ENCODE results near the gene SLF1. TPM values are rescaled to one million over a fixed set of nuclear protein-coding genes. Genes with fewer than 3 reads are reported as not detected.

The SLF1 gene
- total and polyA plus RNA-seq, 2 experiments from 2014 or later, result 36.3 to 43.8 TPM

- no peak overlapping the region for H3K27ac ChIP-seq (ENCODE audit: low read depth)
- ATAC-seq, result no peak
- no peak overlapping the region for H2AFZ ChIP-seq
- H3K36me3 ChIP-seq (ENCODE audit: insufficient read depth), result no peaks in the 10 kb centered on the region
- no peaks in the 10 kb centered on the region for H3K27me3 Mint-ChIP-seq (ENCODE audit: insufficient read depth, low read depth, poor library complexity)
- H3F3A ChIP-seq (replicated peaks; ENCODE audit: low read depth), result no peaks in the 10 kb centered on the region
- no peaks in the 10 kb centered on the region for H3K27me3 ChIP-seq (ENCODE audit: insufficient read depth)
- H3K79me2 ChIP-seq (replicated peaks; ENCODE audit: insufficient read depth), result peaks cover 7% of the 10 kb centered on the region; the same call in 1 of the 2 replicates
- no peak overlapping the region for H3K4me3 Mint-ChIP-seq
- H3K4me2 ChIP-seq, result no peak overlapping the region
- H3K9me2 ChIP-seq (ENCODE audit: insufficient read depth), result no peaks in the 10 kb centered on the region
- 0 out of 2 replicates have a peak, but pooled peaks cover 5% of the 10 kb centered on the region for H4K20me1 ChIP-seq (replicated peaks; ENCODE audit: insufficient read depth)
- no peaks in the 10 kb centered on the region for H3K4me1 Mint-ChIP-seq
- no peak overlapping the region for H3K4me3 ChIP-seq
- peaks cover 8% of the 10 kb centered on the region for H3K9me3 Mint-ChIP-seq
- TF ChIP-seq, protein P1, sequence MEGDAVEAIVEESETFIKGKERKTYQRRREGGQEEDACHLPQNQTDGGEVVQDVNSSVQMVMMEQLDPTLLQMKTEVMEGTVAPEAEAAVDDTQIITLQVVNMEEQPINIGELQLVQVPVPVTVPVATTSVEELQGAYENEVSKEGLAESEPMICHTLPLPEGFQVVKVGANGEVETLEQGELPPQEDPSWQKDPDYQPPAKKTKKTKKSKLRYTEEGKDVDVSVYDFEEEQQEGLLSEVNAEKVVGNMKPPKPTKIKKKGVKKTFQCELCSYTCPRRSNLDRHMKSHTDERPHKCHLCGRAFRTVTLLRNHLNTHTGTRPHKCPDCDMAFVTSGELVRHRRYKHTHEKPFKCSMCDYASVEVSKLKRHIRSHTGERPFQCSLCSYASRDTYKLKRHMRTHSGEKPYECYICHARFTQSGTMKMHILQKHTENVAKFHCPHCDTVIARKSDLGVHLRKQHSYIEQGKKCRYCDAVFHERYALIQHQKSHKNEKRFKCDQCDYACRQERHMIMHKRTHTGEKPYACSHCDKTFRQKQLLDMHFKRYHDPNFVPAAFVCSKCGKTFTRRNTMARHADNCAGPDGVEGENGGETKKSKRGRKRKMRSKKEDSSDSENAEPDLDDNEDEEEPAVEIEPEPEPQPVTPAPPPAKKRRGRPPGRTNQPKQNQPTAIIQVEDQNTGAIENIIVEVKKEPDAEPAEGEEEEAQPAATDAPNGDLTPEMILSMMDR (conservative IDR thresholded peaks at IDR 0.05; ENCODE audit: low read depth in 2 of 2), result no peak
- TF ChIP-seq EZH2phosphoT487 (IDR thresholded peaks at IDR 0.05; ENCODE audit: unreplicated experiment) (no peak), EZH2 (IDR thresholded peaks at IDR 0.05; ENCODE audit: low read depth, unreplicated experiment) (no peak), POLR2AphosphoS5 (IDR thresholded peaks at IDR 0.05; ENCODE audit: low read depth) (no peak), ZNF462 (CRISPR knock-in tag; IDR thresholded peaks at IDR 0.05) (no peak), ZNF331 (CRISPR knock-in tag; IDR thresholded peaks at IDR 0.05; ENCODE audit: low read depth) (no peak), REST (IDR thresholded peaks at IDR 0.05; ENCODE audit: unreplicated experiment) (no peak), NANOG (IDR thresholded peaks at IDR 0.05; ENCODE audit: borderline replicate concordance) (no peak), JUNB (IDR thresholded peaks at IDR 0.05; ENCODE audit: unreplicated experiment) (no peak), STAT1 (IDR thresholded peaks at IDR 0.05; ENCODE audit: unreplicated experiment) (no peak), ZNF114 (CRISPR knock-in tag; IDR thresholded peaks at IDR 0.05) (no peak), CREB1 (CRISPR knock-in tag; IDR thresholded peaks at IDR 0.05; ENCODE audit: low read depth) (no peak)
- TF ChIP-seq, protein P2, sequence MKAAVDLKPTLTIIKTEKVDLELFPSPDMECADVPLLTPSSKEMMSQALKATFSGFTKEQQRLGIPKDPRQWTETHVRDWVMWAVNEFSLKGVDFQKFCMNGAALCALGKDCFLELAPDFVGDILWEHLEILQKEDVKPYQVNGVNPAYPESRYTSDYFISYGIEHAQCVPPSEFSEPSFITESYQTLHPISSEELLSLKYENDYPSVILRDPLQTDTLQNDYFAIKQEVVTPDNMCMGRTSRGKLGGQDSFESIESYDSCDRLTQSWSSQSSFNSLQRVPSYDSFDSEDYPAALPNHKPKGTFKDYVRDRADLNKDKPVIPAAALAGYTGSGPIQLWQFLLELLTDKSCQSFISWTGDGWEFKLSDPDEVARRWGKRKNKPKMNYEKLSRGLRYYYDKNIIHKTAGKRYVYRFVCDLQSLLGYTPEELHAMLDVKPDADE (IDR thresholded peaks at IDR 0.05), result no peak
- H3K36me3 Mint-ChIP-seq (ENCODE audit: low read depth), result peaks cover 20% of the 10 kb centered on the region
- H3K27ac Mint-ChIP-seq, result no peak overlapping the region
- no peaks in the 10 kb centered on the region for H3K4me1 ChIP-seq (ENCODE audit: insufficient read depth)
- no peak for DNase-seq (ENCODE audit: low spot score)
These were observed 26.6 kb downstream of the SLF1 start for GRCh38 chr5:94645053-94645452.

Data from GM23338 (cell line).